ENCODE results near the gene PRDM15. TPM values are rescaled to one million over a fixed set of nuclear protein-coding genes. Genes with fewer than 3 reads are reported as not detected.

PRDM15 gene
- total RNA-seq, 4 donors from 2014 or later, result 6.4 to 88.4 (median 21.1) TPM

DNA sequence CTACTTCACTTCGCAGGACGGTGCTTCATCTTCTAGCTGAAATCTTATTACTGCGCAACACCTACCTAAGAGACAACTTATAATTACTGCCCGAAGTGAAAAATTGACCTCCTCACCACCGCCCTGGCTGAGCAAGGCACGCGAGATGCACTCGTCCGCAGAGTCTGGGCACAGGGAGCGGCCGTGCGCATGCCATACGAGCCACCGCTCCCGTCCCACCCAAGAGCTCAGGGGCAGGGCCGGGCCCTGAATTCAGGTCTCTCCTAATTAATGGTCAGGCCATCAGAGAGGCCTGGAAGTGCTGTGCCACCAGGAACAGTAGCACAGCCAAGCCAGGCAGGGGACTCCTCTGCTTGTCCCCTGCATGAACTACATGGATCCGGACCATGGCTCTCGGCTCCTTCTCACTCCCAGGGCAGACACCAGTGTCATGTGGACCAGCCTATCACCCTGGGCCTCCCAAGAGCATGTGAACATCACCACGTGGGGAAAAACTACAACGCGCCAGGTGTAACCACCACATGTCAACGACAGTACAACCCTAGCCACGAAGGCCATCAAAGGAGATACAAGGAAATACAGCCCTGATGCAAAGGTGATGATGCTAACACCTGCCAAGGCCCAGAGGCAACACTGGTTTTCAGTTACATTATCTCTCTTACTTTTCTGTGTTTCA lies 123.7 kb downstream of the PRDM15 start:
- Histone ChIP-seq H3K36me3 (no peaks in the 10 kb centered on the region), H3K9me3 (no peaks in the 10 kb centered on the region), H3K4me1 (peaks cover 0 to 3% (median 0%) of the 10 kb centered on the region in 4 donors), H3K27me3 (peaks cover under 1% of the 10 kb centered on the region), H3K4me3 (no peak overlapping the region), H3K27ac (no peak overlapping the region)
- in situ Hi-C loops (cut with MboI; ENCODE audit: low pct_ligation_motif_present in 1 of 4, low pct_unique_long_range_greater_than_20kb in 1 of 4, low sequenced_read_pairs in 3 of 4), result no loop called here
- intact Hi-C loops (cut with DNase I; ENCODE audit: low total_unique reads), result no loop called here
- no peak for DNase-seq
- no peak for TF ChIP-seq POLR2A (IDR thresholded peaks at IDR 0.05)
- no peak for TF ChIP-seq POLR2AphosphoS5 (IDR thresholded peaks at IDR 0.05)
- TF ChIP-seq CTCF (IDR thresholded peaks at IDR 0.05), result no peak
- TF ChIP-seq EP300 (IDR thresholded peaks at IDR 0.05; ENCODE audit: low read depth), result no peak
- 92 to 96% methylated on average over 16 to 23 of the region's 23 CpGs for WGBS, 2 donors (ENCODE audit: low coverage in 1 of 2)

DNA sequence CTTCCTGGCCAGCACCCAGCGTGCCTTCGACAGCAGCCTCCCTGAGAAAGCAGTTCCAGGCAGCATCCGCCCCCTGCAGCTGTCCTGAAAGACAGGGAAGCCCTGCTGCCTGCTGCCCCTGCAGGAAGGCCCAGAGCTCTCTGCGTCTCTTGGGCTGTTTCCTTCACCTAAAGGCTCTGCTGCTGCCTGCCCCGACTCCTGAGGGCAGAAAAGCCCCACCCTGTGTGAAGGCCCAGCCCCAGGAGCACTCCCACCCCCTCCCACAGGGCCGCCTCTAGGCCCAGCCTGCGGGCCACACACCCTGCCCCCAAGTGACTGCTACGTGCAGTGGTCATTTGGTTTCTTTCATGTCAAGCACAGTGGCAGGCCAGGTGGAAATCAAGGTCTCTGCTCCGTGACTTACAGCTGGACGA lies 124.7 kb downstream of the PRDM15 start:
- in situ Hi-C loops (cut with MboI; ENCODE audit: low pct_ligation_motif_present in 1 of 4, low pct_unique_long_range_greater_than_20kb in 1 of 4, low sequenced_read_pairs in 3 of 4), result no loop called here
- DNase-seq, result no peak

GRCh38 chr21:41753006-41753898 lies 125.9 kb downstream of the PRDM15 start:
- Histone ChIP-seq H3K27ac (no peak overlapping the region), H3K4me1 (peaks cover 0 to 3% (median 0%) of the 10 kb centered on the region in 4 donors), H3K4me3 (no peak overlapping the region), H3K27me3 (no peaks in the 10 kb centered on the region), H3K36me3 (no peaks in the 10 kb centered on the region), H3K9me3 (no peaks in the 10 kb centered on the region)
- TF ChIP-seq EP300 (IDR thresholded peaks at IDR 0.05; ENCODE audit: low read depth) (no peak), CTCF (IDR thresholded peaks at IDR 0.05) (no peak), POLR2A (IDR thresholded peaks at IDR 0.05) (no peak), POLR2AphosphoS5 (IDR thresholded peaks at IDR 0.05) (no peak)
- in situ Hi-C loops (cut with MboI; ENCODE audit: low pct_ligation_motif_present in 1 of 4, low pct_unique_long_range_greater_than_20kb in 1 of 4, low sequenced_read_pairs in 3 of 4), result no loop called here
- 64 to 77% methylated on average over 6 to 16 of the region's 16 CpGs for WGBS, 2 donors (ENCODE audit: low coverage in 1 of 2)
- DNase-seq, result no peak
- intact Hi-C loops (cut with DNase I; ENCODE audit: low total_unique reads), result no loop called here

More for the DNA sequence above, 124.7 kb downstream of the PRDM15 start:
- H3K4me3 ChIP-seq, result no peak overlapping the region
- 79% methylated on average over 10 of the region's 10 CpGs; no CpG with 5 or more reads in 1 of the 2 donors for whole genome bisulfite sequencing, 2 donors (ENCODE audit: low coverage in 1 of 2)
- intact Hi-C loops (cut with DNase I; ENCODE audit: low total_unique reads), result no loop called here
- peaks cover 0 to 3% (median 0%) of the 10 kb centered on the region in 4 donors for H3K4me1 ChIP-seq
- TF ChIP-seq POLR2AphosphoS5 (IDR thresholded peaks at IDR 0.05) (no peak), EP300 (IDR thresholded peaks at IDR 0.05; ENCODE audit: low read depth) (no peak), CTCF (IDR thresholded peaks at IDR 0.05) (no peak), POLR2A (IDR thresholded peaks at IDR 0.05) (no peak)
- H3K9me3 ChIP-seq, result no peaks in the 10 kb centered on the region
- no peaks in the 10 kb centered on the region for H3K27me3 ChIP-seq
- no peaks in the 10 kb centered on the region for H3K36me3 ChIP-seq
- H3K27ac ChIP-seq, result no peak overlapping the region

GRCh38 chr21:41752231-41752681 lies 126.9 kb downstream of the PRDM15 start:
- intact Hi-C loops (cut with DNase I; ENCODE audit: low total_unique reads), result no loop called here
- peaks cover 0 to 3% (median 0%) of the 10 kb centered on the region in 4 donors for H3K4me1 ChIP-seq

More at GRCh38 chr21:41752231-41752681, 126.9 kb downstream of the PRDM15 start:
- H3K9me3 ChIP-seq, result no peaks in the 10 kb centered on the region
- in situ Hi-C loops (cut with MboI; ENCODE audit: low pct_ligation_motif_present in 1 of 4, low pct_unique_long_range_greater_than_20kb in 1 of 4, low sequenced_read_pairs in 3 of 4), result no loop called here
- no peak for DNase-seq
- 87% methylated on average over 13 of the region's 13 CpGs; no CpG with 5 or more reads in 1 of the 2 donors for WGBS, 2 donors (ENCODE audit: low coverage in 1 of 2)
- no peak overlapping the region for H3K27ac ChIP-seq
- no peaks in the 10 kb centered on the region for H3K36me3 ChIP-seq
- H3K27me3 ChIP-seq, result no peaks in the 10 kb centered on the region
- no peak overlapping the region for H3K4me3 ChIP-seq
- no peak for TF ChIP-seq POLR2AphosphoS5 (IDR thresholded peaks at IDR 0.05)
- no peak for TF ChIP-seq EP300 (IDR thresholded peaks at IDR 0.05; ENCODE audit: low read depth)
- no peak for TF ChIP-seq CTCF (IDR thresholded peaks at IDR 0.05)
- no peak for TF ChIP-seq POLR2A (IDR thresholded peaks at IDR 0.05)

Data from transverse colon (tissue), 4 donors.